GM23248 (cell line): ENCODE results near the gene SLC48A1. TPM values are rescaled to one million over a fixed set of nuclear protein-coding genes. Genes with fewer than 3 reads are reported as not detected.

Experiments used
- DNase-seq: peaks from one replicate; pipeline ENCODE4 v3.0.0-alpha.2; 2015
- H2AFZ ChIP-seq: fragments of 200-600 bp; sonication (generic); 2 replicates; pipeline ENCODE4 v1.6.1; 2016; ENCODE audit warnings: antibody characterized with exemption
- H3F3A ChIP-seq: fragments of 200-600 bp; sonication (generic); 2 replicates; pipeline ENCODE4 v1.6.1; 2016; ENCODE audit warnings: mild to moderate bottlenecking, antibody characterized with exemption, mixed run types; ENCODE audit not compliant: insufficient read depth
- H3K27ac ChIP-seq: fragments of 200-600 bp; sonication (generic); 2 replicates; pipeline ENCODE4 v1.5.1; 2016; ENCODE audit warnings: mild to moderate bottlenecking
- H3K27me3 ChIP-seq: fragments of 200-600 bp; sonication (generic); replicated peaks from 2 replicates; pipeline ENCODE4 v1.6.1; 2016; ENCODE audit warnings: mild to moderate bottlenecking; ENCODE audit not compliant: insufficient read depth
- H3K36me3 ChIP-seq: fragments of 200-600 bp; sonication (generic); 2 replicates; pipeline ENCODE4 v1.6.1; 2016; ENCODE audit warnings: low read depth, mild to moderate bottlenecking
- H3K4me1 ChIP-seq: fragments of 200-600 bp; sonication (generic); 2 replicates; pipeline ENCODE4 v1.6.1; 2016; ENCODE audit warnings: mild to moderate bottlenecking; ENCODE audit not compliant: insufficient read depth
- H3K4me2 ChIP-seq: fragments of 200-600 bp; sonication (generic); one replicate; pipeline ENCODE4 v1.6.1; 2016; ENCODE audit warnings: mild to moderate bottlenecking; ENCODE audit not compliant: unreplicated experiment
- H3K4me3 ChIP-seq: fragments of 200-600 bp; sonication (generic); 2 replicates; pipeline ENCODE4 v1.5.1; 2016; ENCODE audit warnings: mild to moderate bottlenecking
- H3K79me2 ChIP-seq: fragments of 200-600 bp; sonication (generic); 2 replicates; pipeline ENCODE4 v1.6.1; 2016; ENCODE audit warnings: mild to moderate bottlenecking; ENCODE audit not compliant: insufficient read depth
- H3K9ac ChIP-seq: fragments of 200-600 bp; sonication (generic); 2 replicates; pipeline ENCODE4 v1.6.1; 2016; ENCODE audit warnings: mild to moderate bottlenecking
- H3K9me2 ChIP-seq: fragments of 200-600 bp; sonication (generic); 2 replicates; pipeline ENCODE4 v1.6.1; 2016; ENCODE audit warnings: mixed run types, mild to moderate bottlenecking, moderate library complexity; ENCODE audit not compliant: insufficient read depth
- H3K9me3 ChIP-seq: fragments of 200-600 bp; sonication (generic); one replicate; pipeline ENCODE4 v1.6.1; 2017; ENCODE audit warnings: low read depth
- H4K20me1 ChIP-seq: fragments of 200-600 bp; sonication (generic); 2 replicates; pipeline ENCODE4 v1.6.0; 2016; ENCODE audit not compliant: insufficient read depth
- EZH2 ChIP-seq: fragments of 200-600 bp; sonication (generic); IDR thresholded peaks from 2 replicates; pipeline ENCODE4 v1.6.1; 2018; ENCODE audit warnings: antibody characterized with exemption, mild to moderate bottlenecking; ENCODE audit not compliant: insufficient read depth, poor library complexity, severe bottlenecking
- EZH2phosphoT487 ChIP-seq: fragments of 200-600 bp; sonication (generic); IDR thresholded peaks from 2 replicates; pipeline ENCODE4 v1.6.1; 2018; ENCODE audit warnings: antibody characterized with exemption, moderate library complexity, mild to moderate bottlenecking, low read depth; ENCODE audit not compliant: insufficient read depth
- WGBS, 2 experiments: methylation state at CpG; one replicate each; pipeline ENCODE4 v1.1.6; 2015 to 2017; ENCODE audit warnings: low lambda C conversion rate in 2 of 2, low coverage in 1 of 2; ENCODE audit errors: missing lambda C conversion rate in 2 of 2; 5-methylcytosine and 5-hydroxymethylcytosine counted together
- in situ Hi-C: fragments of 300-500 bp; cut with MboI; formaldehyde crosslinking; loops from 2 replicates; pipeline ENCODE4 v1.15.0; 2020
- polyA plus RNA-seq: library from polyadenylated mRNA; unstranded; fragments of >200 nt; fragmentation: Nextera tagmentation; extraction: Ambion mirVana; gene quantifications from 2 replicates; pipeline ENCODE4 v1.2.1, GENCODE V29; 2016
- total RNA-seq: library from RNA; depleted of rRNA; stranded (reverse); fragments of >200 nt; shearing (Covaris generic); gene quantifications from 2 replicates; pipeline ENCODE4 v1.2.3, GENCODE V29; 2014

The SLC48A1 gene
- total and polyA plus RNA-seq, 2 experiments from 2014 or later = 16.4 to 21.8 TPM

DNA sequence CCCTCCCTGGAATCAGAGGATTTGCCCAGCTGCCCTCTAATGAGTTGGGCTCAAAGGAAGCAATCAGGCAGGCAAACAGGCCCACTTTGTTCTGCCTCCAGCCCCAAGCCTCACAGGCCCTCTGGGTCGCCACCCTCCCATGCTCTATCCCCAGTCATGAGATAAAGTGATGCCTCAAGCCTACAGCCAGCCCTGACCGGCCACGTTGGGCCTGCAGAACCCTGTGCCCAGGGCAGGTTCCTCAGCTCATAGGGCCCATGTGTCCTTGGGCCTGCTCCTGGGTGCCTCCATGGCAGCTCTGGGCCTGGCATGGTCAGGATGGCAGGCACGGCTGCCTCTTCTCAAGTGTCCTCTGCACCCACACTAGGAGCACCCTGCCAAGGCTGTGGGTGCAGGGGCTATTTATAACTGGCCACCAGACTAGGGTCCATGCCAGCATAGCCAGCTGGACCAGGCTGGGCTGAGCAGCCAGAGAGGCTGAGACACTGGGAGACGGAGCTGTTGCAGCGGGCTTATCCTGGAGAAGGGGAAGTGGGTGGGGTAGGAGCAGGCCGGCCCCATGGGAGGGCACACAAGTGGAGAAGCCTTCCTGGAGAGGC, 26.4 kb downstream of the SLC48A1 start:
- Histone ChIP-seq H3K9me3 (no peaks in the 10 kb centered on the region), H3K9ac (0 out of 2 replicates have a peak overlapping the region, but pooled peaks have one; percentile 3), H3K27me3 (no peaks in the 10 kb centered on the region), H4K20me1 (peaks cover 12% of the 10 kb centered on the region; the same call in 1 of the 2 replicates), H3F3A (no peaks in the 10 kb centered on the region; the same call in 1 of the 2 replicates), H3K27ac (peak overlapping the region; percentile 28), H3K9me2 (no peaks in the 10 kb centered on the region), H2AFZ (no peak overlapping the region), H3K4me1 (peaks cover 15% of the 10 kb centered on the region), H3K79me2 (peaks cover 86% of the 10 kb centered on the region), H3K4me3 (no peak overlapping the region), H3K4me2 (no peak overlapping the region), H3K36me3 (peaks cover 14% of the 10 kb centered on the region; the same call in 1 of the 2 replicates)
- in situ Hi-C loops = no loop called here
- 61 to 67% methylated on average over 5 to 7 of the region's 7 CpGs for WGBS, 2 experiments
- peak; percentile 45 for DNase-seq
- TF ChIP-seq EZH2 = no peak
- no peak for TF ChIP-seq EZH2phosphoT487

- Histone ChIP-seq H3K36me3 (peaks cover 7% of the 10 kb centered on the region; the same call in 1 of the 2 replicates), H3K4me1 (peaks cover 20% of the 10 kb centered on the region), H4K20me1 (peaks cover 12% of the 10 kb centered on the region; the same call in 1 of the 2 replicates), H2AFZ (no peak overlapping the region), H3K27ac (no peak overlapping the region), H3K9ac (no peak overlapping the region; the same call in 1 of the 2 replicates), H3K79me2 (peaks cover 90% of the 10 kb centered on the region), H3K4me2 (no peak overlapping the region), H3K9me3 (no peaks in the 10 kb centered on the region), H3K27me3 (no peaks in the 10 kb centered on the region), H3K4me3 (no peak overlapping the region), H3F3A (no peaks in the 10 kb centered on the region; the same call in 1 of the 2 replicates), H3K9me2 (no peaks in the 10 kb centered on the region)
- WGBS, 2 experiments = 64 to 72% methylated on average over 7 of the region's 7 CpGs
- DNase-seq = no peak
- TF ChIP-seq EZH2 (no peak), EZH2phosphoT487 (no peak)
- in situ Hi-C loops = no loop called here
Observed at GRCh38 chr12:47800582-47800981, 27.5 kb downstream of the SLC48A1 start.

GRCh38 chr12:47801170-47801903, 28.3 kb downstream of the SLC48A1 start:
- WGBS, 2 experiments = 51 to 52% methylated on average over 7 of the region's 7 CpGs
- H4K20me1 ChIP-seq = peaks cover 12% of the 10 kb centered on the region; the same call in 1 of the 2 replicates

GRCh38 chr12:47801904-47802246, 28.8 kb downstream of the SLC48A1 start:
- H3K4me2 ChIP-seq = no peak overlapping the region
- H2AFZ ChIP-seq = no peak overlapping the region
- peak overlapping the region; percentile 8 for H3K9ac ChIP-seq
- no peak overlapping the region for H3K27ac ChIP-seq
- no peaks in the 10 kb centered on the region for H3K9me3 ChIP-seq
- peaks cover 97% of the 10 kb centered on the region for H3K79me2 ChIP-seq
- peaks cover 2% of the 10 kb centered on the region; the same call in 1 of the 2 replicates for H3F3A ChIP-seq
- H4K20me1 ChIP-seq = peaks cover 12% of the 10 kb centered on the region; the same call in 1 of the 2 replicates
- WGBS, 2 experiments = 46 to 55% methylated on average over 8 of the region's 9 CpGs
- H3K36me3 ChIP-seq = peaks cover 7% of the 10 kb centered on the region; the same call in 1 of the 2 replicates
- H3K4me3 ChIP-seq = no peak overlapping the region
- no peaks in the 10 kb centered on the region for H3K9me2 ChIP-seq
- no peak for DNase-seq
- TF ChIP-seq EZH2 (no peak), EZH2phosphoT487 (no peak)
- H3K4me1 ChIP-seq = peaks cover 24% of the 10 kb centered on the region
- no peaks in the 10 kb centered on the region for H3K27me3 ChIP-seq
- in situ Hi-C loops = no loop called here

More at GRCh38 chr12:47801170-47801903, 28.3 kb downstream of the SLC48A1 start:
- in situ Hi-C loops = no loop called here
- no peaks in the 10 kb centered on the region for H3K9me3 ChIP-seq
- no peaks in the 10 kb centered on the region for H3K9me2 ChIP-seq
- no peak overlapping the region for H2AFZ ChIP-seq
- no peak overlapping the region for H3K4me3 ChIP-seq
- H3K27ac ChIP-seq = no peak overlapping the region
- peaks cover 23% of the 10 kb centered on the region for H3K4me1 ChIP-seq
- TF ChIP-seq EZH2 (no peak), EZH2phosphoT487 (no peak)
- peak overlapping the region; percentile 8 for H3K9ac ChIP-seq
- H3K4me2 ChIP-seq = no peak overlapping the region
- H3K79me2 ChIP-seq = peaks cover 97% of the 10 kb centered on the region
- no peaks in the 10 kb centered on the region for H3K27me3 ChIP-seq
- peaks cover 7% of the 10 kb centered on the region; the same call in 1 of the 2 replicates for H3K36me3 ChIP-seq
- DNase-seq = peak; percentile 55
- no peaks in the 10 kb centered on the region; the same call in 1 of the 2 replicates for H3F3A ChIP-seq
